HG03175 (cell line): Measurements from ENCODE around the gene MSI2.

Experiments
- ATAC-seq: cut with Tn5 transposase; IDR thresholded peaks from one replicate; pipeline ENCODE4 v1.9.1; 2021; ENCODE audit warnings: mild to moderate bottlenecking, moderate library complexity; ENCODE audit not compliant: unreplicated experiment

The MSI2 gene

DNA sequence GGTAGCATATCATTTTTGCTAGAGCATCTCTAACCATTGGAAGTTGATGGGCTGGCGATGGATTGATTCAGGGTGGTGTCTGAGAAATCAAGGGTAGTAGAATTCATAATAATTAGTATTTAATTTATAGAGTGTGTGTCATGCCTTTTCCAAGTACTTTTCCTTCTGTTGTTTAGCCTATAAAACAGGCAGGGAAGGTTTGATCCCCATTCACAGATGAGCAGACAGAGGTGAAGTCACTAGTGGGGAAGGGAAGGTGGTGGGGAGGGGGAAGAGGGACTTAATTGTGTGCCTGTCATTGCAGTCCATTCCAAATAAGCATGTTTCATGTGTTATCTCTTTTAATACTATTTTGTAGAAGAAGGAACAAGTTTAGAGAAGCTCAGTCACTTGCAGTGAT lies 131.3 kb downstream of the MSI2 start:
- ATAC-seq: no peak

DNA sequence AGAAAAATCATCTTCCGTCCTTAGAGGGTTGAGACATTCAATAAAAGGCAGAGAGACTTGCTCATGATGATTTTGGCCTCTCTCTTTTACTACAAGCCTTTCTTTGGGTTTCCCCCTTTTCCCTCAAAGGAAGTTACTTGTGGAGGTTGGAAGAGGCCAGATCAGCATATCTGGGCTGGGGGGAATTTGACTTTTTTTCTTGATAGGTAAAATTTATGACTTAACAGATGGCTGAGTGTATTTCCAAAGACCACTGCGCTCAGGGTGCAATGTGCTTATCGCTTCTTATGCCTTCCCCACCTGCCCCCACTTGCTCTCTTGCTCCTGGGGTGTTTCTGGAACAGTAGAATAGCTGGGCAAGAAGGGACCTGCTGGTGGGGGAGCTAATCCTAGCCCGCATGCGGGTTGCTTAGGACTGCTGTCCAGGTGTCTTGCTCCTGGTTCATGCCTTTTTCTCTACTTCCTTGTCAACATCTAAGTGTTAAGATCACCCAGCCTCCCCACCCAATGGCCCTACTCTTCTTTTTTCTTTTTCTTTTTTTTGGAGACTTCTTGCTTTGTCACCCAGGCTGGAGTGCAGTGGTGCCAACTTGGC lies 131.9 kb downstream of the MSI2 start:
- ATAC-seq: no peak

DNA sequence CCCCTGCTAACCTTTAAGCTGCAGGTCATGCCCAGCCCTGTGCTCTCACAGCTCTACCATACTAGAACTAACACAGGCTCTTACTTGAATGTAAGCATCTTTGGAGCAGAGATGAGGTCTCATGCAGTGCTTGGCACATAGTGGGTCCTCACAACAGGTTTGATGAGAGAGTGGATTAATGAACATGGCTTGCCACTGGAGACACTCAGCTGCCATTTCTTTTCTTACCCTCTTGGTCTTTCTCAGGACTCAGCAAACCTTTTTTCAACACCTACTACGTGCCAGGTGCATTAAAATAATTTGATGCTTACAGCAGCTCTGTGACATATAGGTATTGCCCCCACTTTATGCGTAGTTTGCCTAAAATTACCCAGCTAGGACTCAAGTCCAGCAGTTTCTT lies 133.2 kb downstream of the MSI2 start:
- ATAC-seq: no peak

DNA sequence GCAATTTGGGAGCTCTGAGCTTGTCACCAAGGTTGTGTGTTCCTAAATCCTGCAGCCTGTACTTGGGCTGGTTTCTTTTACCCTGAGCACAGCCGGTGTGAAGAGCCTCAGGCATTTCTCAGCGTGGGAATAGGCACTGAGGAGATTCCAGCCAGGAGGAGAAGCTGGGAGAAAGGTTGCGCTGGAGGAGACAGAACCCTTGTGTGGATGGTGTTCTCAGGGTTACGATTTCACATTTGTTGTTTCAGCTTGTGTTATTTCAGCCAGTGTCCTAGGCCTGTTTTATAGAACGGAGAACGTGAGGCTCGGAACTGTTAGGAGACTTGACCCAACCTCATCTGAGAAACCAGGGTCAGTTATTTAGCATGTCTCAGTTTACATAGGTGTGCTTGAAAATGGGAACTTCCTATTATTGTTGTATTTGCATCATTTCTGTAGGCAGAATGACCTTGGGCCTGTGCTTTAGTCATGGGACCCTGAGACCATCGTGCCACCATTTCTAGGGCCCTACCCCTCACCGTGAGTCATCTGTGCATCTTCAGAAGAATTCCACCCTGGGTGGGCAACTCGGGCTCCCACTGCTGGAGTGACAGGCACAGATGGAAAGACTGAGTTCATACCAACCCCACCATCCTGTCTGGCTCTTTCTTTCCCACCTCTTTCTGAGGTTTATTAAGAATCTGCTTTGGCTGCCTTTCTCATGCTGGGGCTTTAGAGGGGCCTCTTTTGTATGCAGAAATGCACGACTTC lies 134.9 kb downstream of the MSI2 start:
- no peak for ATAC-seq

DNA sequence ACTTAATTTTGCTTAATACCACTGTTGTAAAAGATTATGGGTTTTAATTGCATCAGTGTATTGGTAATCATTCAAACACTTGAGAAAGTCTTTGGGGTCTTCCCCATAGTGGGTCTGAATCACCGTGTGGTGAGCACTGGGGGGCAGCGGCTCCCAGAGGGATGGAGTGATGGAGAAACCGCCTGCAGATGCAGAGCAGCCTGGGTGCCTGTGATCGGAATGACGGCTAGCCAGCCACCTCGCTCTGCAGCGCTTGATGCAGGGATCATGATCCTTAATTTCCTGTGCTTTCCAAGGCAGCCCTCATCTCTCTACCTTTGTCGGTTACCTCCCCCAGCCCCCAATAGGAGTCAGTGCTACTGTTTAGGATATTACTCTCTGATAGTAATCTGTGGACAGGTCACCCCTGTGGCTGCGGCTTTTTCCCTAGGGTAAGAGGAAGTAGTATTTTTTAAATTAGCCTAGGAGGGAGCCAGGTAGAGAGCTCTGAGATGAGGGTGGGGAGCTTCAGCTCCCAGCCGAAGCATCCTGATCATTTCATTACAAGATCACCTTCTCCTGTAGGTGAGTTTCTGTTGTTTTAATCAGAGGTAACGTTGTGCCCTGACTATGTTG lies 135.6 kb downstream of the MSI2 start:
- no peak for ATAC-seq

DNA sequence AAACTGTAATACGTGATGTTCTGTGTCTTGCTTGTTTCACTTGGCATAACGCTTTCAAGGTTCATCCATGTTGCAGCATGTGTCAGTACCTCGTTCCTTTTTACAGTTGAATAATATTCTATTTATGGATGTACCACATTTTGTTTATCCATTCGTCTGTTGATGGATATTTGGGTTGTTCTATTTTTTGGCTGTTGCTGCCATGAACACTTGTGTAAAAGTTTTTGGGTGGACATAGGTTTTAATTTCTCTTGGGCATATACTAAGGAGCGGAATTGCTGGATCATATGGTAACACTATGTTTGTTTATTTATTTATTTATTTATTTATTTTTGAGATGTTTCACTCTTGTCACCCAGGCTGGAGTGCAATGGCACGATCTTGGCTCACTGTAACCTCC lies 137.0 kb downstream of the MSI2 start:
- ATAC-seq: no peak

DNA sequence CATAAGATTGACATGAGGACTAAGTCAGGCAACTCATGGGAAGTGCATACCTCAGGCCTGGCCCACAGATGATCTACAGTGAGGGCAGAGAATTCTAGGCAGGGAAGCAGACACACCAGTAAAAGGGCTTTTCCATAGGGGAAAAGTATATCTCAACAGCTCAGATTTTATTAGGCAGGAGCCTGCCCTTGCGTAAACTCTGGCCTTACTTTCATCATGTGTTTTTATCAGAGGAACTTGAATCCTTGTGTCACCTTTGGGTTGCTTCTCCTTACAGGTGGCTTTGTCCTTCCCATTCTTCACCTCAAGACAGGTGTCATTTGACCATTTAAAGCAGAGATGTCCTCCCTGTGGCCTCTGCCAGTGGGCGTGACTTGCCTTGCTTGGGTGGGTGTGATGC lies 138.1 kb downstream of the MSI2 start:
- no peak for ATAC-seq

DNA sequence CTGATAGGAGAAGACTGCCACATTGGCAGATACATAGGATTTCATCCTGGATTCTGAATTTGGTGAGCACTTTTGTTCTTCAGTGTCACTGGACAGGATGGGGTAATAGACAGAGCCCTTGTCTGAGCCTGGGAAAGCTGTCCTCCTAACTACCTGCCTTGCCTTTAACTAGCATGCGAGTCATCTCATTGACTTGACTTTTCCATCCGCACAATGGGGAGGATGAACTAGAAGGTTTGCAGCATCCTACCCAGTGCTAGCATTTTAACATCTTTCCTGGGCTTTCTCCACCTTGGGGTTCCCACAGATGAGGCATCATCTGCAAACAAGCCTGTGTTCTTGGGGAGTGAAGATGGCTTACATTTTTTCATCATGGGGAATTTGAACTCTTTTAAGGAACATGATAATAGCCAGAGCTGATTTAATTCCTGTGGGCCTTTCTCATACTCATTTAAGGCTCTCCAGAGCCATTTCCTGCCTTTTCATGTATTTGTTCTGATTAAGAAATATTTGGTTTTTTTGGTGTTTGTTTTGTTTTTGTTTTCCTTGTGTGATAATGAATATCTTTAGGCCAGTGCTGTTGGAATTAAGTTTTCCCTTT lies 139.5 kb downstream of the MSI2 start:
- no peak for ATAC-seq

DNA sequence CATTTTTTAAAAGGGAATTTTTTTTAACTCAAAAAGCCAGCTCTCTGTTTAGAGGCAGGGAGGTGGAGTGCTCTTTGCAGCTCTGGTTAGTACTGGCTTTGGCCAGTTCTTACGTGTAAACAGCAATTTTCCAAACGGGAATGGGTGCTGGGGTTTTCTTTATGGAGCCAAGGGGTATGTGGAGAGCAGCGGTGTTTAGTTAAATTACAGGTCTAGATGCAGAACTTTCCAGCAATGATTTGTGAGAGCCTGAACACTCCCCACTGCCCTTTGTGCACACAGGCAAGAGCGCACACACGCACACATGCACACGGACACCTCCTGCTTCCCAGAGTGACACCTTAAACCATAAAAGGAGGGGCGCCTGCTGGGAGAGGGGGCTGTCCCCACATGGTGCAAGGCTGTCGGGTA lies 140.2 kb downstream of the MSI2 start:
- no peak for ATAC-seq

DNA sequence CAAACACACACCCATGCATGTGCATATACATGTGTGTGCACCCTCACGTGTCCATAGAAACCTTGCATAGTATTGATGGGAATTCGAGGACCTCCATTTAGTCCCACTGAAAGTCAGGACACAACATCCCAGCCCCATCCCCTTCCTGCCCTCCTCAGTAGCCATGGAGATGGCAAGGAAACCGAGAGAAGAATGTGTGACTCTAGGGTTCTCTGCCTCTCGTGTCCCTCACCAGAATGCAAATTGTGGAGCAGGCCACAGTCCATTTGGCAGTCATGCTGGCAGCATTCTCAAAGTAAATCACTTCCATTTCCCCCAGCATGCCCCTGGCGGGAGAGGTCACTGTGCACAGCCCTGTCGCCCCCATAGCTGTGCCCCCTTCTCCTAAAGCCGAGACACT lies 141.1 kb downstream of the MSI2 start:
- no peak for ATAC-seq

DNA sequence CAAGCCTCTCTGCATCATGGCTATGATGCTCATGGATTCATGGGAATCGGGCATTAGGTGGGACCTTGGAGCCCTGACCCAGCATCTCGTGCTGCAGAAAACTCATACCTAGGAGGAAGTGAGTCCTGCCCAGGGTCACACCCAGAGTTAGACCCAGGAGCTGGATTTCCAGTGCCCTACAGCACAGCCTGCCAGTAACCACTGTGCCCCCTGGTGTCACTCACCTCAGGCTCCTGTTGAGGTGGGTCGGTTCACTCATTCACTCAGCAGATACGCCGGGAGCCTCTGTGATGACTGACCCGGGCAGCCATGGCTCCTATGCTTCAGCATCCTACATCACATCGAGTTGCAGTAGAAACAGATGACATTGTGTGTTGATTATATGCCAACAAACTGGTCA lies 143.4 kb downstream of the MSI2 start:
- no peak for ATAC-seq

DNA sequence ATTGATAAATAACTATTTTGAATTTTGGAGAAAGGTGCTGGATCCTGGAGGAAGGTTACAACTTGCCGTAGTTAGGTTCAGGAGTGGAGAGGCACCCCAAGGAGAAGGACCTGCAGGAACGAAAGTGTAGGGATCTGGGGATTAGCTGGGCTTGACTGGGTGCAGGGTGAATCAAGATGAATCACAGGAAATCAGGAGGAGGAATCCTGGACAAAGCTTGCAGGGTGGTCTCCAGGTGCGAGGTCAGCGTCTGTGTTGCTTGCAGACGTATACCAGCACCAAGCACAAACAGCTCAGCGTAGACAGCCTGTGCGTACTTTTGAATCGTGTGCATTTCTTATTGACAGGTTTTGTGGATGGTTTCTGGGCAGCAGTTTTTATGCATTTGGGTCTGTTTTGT lies 144.3 kb downstream of the MSI2 start:
- ATAC-seq: no peak

DNA sequence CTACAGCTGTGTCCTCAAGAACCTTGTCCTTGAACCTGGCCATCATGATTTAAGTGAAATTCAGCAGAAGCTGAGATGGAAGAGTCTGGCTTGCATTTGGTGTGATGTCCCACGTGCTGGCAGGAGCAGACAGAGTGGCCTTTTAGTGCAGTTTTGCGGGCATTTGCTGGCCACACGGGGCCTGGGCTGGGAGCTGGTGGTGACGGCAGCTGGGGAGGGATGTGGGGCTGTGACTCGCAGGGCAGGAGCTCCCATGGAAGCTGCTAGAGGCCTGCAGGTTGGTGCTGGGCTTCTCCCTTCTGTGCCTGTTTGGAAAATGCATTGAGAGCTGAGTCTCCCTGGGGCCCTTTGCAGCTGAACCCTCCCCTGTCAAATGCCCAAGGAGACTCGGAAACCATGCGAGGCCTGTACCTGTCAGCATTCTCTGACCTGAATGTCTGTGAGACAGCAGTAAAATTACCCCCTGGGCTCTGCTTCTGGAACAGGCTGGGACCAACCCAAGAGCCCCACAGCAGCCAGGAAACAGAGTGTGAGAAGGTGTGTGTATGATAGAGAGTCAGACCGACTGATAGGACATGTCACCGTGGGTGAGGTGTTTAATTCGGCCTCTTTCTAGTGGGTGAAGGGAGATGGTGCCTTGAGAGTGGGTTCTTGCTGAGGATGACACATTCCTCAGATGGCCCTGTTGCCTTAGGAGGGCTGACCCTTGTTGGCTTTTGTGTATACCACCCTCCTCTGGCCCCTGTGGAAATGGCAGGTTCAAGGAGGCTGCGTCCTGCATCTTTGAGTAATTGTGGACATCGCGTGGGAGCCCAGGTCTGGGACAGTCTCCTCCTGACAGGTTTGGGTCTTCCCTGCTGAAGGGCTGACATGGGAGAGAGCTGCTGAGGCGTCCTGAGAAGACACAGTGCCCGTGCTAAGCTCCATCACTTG lies 145.5 kb downstream of the MSI2 start:
- no peak for ATAC-seq

DNA sequence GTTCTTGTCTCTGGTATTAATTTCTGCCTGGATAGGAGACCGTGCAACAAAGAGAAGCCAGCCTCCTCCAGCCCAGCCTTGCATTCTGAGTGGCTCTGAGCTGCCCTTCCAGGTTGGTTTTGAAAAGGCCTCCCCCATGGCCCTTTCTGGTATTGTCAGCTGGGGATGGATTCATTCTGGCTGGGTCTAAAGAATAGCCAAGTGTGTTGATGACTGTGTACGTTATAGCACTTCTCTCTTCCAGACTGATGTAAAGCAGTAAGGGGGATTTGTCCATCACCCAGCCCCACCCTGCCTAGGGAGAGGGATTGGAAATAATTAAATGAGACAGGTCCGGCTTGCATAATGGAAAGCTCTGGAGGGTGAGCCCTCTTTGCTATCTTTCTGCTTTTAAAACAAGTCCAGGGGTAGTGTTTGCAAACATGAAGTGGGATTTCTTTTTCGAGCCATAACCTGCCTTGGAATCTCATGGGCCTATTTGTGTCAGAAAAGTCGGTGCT lies 146.4 kb downstream of the MSI2 start:
- no peak for ATAC-seq

DNA sequence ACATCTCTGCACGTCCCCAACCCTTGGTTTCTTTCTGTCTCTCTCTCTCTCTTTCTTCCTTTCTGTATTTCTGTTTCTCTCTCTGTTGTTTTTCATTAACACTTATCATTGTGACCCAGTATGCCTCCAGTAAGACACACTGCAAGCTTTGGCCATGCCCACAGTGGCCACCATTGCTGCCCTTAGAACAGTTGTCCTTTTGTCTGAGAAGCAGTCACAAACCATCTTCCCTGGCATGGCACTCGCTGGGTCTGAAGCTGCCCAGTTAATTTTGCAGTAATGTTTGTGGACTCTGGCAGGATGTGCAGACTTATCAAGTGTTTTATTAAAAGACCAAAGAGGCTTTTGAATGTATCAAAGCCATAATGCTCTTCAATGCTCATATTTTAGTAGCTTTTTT lies 146.9 kb downstream of the MSI2 start:
- ATAC-seq: no peak

DNA sequence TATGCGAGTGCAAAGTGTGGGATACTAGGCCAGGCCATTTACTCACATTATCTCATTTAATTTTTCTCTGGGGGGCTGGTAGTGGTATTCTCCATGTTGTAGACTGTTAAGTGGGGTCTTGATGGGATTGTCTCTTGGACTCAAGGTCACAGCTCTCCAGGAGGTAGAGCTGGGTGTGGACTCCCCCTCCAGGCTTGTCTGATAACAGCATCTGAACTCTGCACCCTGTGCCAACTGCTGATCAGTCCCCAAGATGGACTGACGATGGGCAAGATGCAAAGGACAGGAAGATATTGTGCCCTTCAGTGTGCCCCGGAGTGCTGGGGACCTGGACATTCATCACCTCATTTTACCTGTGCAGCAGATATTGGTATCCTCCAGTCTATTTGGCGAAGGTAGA lies 147.8 kb downstream of the MSI2 start:
- no peak for ATAC-seq

DNA sequence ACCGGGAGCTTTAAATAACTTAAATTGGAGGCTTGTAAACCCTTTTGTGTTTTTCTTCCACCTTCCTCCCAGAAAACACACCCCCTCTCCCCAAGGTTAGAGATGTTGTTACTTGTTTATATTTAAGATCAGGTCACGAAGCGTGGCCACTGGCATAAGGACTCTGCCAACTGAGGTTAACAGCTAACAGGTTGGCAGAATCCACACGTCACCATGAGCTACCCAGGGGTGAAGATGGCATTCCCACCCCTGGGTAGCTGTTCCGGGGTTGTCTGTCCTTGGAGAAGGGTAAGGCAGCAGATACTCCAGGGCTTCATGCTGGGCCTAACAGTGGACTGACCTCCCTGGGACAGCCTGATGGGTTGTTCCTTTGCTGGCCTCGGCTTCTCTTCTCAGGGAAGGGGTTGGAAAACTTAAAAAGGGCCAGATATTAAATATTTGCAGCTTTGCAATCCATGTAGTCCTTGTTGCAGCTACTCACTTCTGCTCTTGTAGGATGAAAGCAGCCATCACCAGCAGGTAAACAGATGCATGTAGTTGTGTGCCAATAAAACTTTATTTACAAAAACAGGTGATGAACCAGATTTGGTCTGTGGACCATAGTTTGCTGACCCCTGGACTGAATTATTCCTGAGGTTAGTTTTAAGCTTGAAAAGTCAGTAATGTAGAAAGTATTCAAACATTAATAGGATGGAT lies 148.6 kb downstream of the MSI2 start:
- no peak for ATAC-seq

DNA sequence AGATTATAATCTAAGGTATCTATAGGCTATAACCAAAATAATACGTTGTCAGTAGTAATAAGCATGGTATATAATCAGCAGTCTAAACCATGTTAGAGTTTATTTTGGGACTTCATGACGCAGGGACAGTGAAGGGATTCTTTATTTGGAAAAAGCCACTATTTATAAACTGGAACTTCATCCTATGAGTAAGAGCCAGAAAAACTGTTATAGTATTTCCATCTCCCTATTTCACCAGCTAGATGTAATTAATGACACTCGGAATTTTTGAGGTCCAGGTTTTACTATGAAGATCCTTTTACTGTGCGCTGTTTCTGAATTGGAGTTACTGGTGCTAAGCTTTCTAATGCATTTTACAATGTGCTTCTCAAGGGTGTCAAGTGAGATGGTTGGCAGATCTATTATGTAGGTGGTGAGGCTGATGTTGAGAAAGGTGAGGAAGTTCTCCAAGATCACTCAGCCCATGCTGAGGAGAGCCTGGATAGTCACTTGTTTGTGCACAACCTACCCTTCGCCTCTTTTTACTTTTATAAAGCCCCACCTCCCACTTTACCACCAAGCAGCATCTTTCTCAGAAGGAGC lies 149.3 kb downstream of the MSI2 start:
- no peak for ATAC-seq

DNA sequence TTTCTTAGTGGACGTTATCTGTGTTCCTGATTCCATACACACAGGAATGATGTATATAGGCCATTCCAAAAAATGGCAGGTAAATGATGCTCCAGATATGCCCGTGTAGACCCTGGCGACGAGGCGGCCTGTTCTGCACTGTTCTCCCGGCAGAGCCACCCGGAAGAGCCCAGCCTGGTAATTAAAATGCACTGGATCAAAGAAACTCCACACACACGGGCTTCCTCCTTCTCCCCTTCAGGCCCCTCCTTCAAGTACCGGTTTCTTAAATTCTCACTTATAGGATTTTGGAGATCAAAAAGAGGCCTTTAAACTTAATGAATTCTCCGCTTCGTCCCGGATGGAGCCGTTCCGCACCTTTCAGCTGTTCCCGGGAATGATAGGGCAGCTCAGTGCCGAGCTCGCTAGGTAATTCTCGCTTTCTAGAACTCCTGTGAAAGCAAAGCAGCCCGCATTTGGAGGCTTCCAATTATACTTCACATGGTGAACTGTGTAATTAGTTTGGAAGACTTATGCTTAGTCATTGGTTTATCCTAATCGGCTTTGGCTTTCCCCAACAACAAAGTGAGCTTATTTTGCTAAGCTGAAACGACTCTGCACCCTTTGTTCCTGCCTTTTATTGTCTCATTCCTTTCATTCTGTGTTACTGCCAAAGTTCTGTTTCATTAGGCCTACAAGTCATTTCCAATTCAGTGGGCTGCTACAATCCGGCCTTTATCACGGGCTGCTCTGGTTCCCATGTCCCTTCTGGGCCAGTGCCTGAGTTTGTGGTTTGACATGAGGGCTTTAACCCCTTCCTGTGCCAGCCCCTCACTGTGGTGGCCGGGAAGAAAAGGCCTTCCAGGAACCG lies 150.0 kb downstream of the MSI2 start:
- no peak for ATAC-seq
